HepG2 (cell line): ENCODE results near the gene ATXN7L3. TPM values are rescaled to one million over a fixed set of nuclear protein-coding genes. Genes with fewer than 3 reads are reported as not detected.
A peak's percentile ranks its signal among the peaks of the same experiment; 100 is the strongest.

ENCODE experiments used
- CAMTA2 ChIP-seq: sonication (generic); formaldehyde crosslinking; IDR thresholded peaks from 2 replicates; pipeline ENCODE4 v1.4.0; 2020; ENCODE audit warnings: mild to moderate bottlenecking, missing genetic modification reagents, borderline replicate concordance
- HNRNPK ChIP-seq: fragments of 200-400 bp; formaldehyde crosslinking; IDR thresholded peaks from 2 replicates; pipeline ENCODE4 v1.6.1; 2018; ENCODE audit warnings: low read length, low read depth, moderate library complexity, mild to moderate bottlenecking; ENCODE audit not compliant: poor library complexity, severe bottlenecking
- KDM5B ChIP-seq: sonication (generic); formaldehyde crosslinking; IDR thresholded peaks from 2 replicates; pipeline ENCODE4 v1.4.0; 2020; ENCODE audit warnings: missing genetic modification reagents, mild to moderate bottlenecking, borderline replicate concordance
- KLF12 ChIP-seq: sonication (generic); formaldehyde crosslinking; IDR thresholded peaks from 2 replicates; pipeline ENCODE4 v1.4.0; 2020; ENCODE audit warnings: missing genetic modification reagents, borderline replicate concordance
- NCOR1 ChIP-seq: fragments of 200-600 bp; sonication (generic); IDR thresholded peaks from 2 replicates; pipeline ENCODE4 v1.7.0; 2017; ENCODE audit warnings: antibody characterized with exemption, low read length, borderline replicate concordance
- NFAT5 ChIP-seq: sonication (generic); formaldehyde crosslinking; IDR thresholded peaks from 2 replicates; pipeline ENCODE4 v1.4.0; 2020; ENCODE audit warnings: missing genetic modification reagents
- RCOR2 ChIP-seq: IDR thresholded peaks from 2 replicates; pipeline ENCODE4 v1.6.1; 2016; ENCODE audit warnings: missing biosample characterization, missing genetic modification reagents
- STAG1 ChIP-seq: sonication (generic); formaldehyde crosslinking; IDR thresholded peaks from 2 replicates; pipeline ENCODE4 v1.4.0; 2020; ENCODE audit warnings: missing genetic modification reagents
- ZBTB46 ChIP-seq: sonication (generic); formaldehyde crosslinking; IDR thresholded peaks from 2 replicates; pipeline ENCODE4 v1.4.0; 2020; ENCODE audit warnings: mild to moderate bottlenecking, missing genetic modification reagents, borderline replicate concordance
- ZFP90 ChIP-seq: sonication (generic); formaldehyde crosslinking; IDR thresholded peaks from 2 replicates; pipeline ENCODE4 v1.8.0; 2022; ENCODE audit warnings: missing genetic modification reagents, mild to moderate bottlenecking, inconsistent platforms, borderline replicate concordance
- ZFP91 ChIP-seq: sonication (generic); formaldehyde crosslinking; IDR thresholded peaks from 2 replicates; pipeline ENCODE4 v1.9.0; 2022; ENCODE audit warnings: missing genetic modification reagents, mild to moderate bottlenecking, borderline replicate concordance
- ZNF563 ChIP-seq: sonication (generic); formaldehyde crosslinking; IDR thresholded peaks from 2 replicates; pipeline ENCODE4 v1.8.0; 2022; ENCODE audit warnings: mild to moderate bottlenecking, moderate library complexity, missing genetic modification reagents
- polyA plus RNA-seq, 8 experiments: library from polyadenylated mRNA; depleted of rRNA in 3 of 8; stranded (reverse) in 7 of 8; unstranded in 1 of 8; fragments of >200 nt; fragmentation: Illumina TruSeq in 4 of 8; extraction: Trizol in 4 of 8; gene quantifications; 2 replicates each; pipeline versions ENCODE4 v1.2.1 to v1.2.3, GENCODE V29; 2011 to 2016; ENCODE audit warnings: low read depth in 4 of 8, missing spikeins in 1 of 8, mixed read lengths in 1 of 8; ENCODE audit not compliant: insufficient read depth in 1 of 8
- total RNA-seq, 5 experiments: library from RNA; depleted of rRNA; stranded (reverse); fragments of >200 nt; fragmentation: Illumina TruSeq; extraction: Trizol; gene quantifications; 2 replicates each; pipeline ENCODE4 v1.2.3, GENCODE V29; 2016; ENCODE audit warnings: low read depth in 1 of 5
- TF ChIP-seq, protein P1 (sequence below): sonication (generic); formaldehyde crosslinking; IDR thresholded peaks from 2 replicates; pipeline ENCODE4 v1.8.1; 2023; ENCODE audit warnings: missing genetic modification reagents, inconsistent platforms, borderline replicate concordance
- TF ChIP-seq, protein P2 (sequence below): sonication (generic); formaldehyde crosslinking; IDR thresholded peaks from 2 replicates; pipeline ENCODE4 v1.4.0; 2020; ENCODE audit warnings: missing genetic modification reagents

The ATXN7L3 gene
- total and polyA plus RNA-seq, 2 of the 13 experiments (the other 11 are each of a cell fraction or from before 2014, with no cell fraction given) = 44.5 to 59.1 TPM

GRCh38 chr17:44222112-44222869 lies 22.6 kb upstream of the ATXN7L3 start (continued):
- TF ChIP-seq NFAT5 (CRISPR knock-in tag) = peak; percentile 61; the same call in 1 of the 2 replicates
- TF ChIP-seq ZBTB46 (CRISPR knock-in tag) = no peak
- peak; percentile 35 for TF ChIP-seq HNRNPK
- TF ChIP-seq, protein P1, sequence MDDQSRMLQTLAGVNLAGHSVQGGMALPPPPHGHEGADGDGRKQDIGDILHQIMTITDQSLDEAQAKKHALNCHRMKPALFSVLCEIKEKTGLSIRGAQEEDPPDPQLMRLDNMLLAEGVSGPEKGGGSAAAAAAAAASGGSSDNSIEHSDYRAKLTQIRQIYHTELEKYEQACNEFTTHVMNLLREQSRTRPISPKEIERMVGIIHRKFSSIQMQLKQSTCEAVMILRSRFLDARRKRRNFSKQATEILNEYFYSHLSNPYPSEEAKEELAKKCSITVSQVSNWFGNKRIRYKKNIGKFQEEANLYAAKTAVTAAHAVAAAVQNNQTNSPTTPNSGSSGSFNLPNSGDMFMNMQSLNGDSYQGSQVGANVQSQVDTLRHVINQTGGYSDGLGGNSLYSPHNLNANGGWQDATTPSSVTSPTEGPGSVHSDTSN (CRISPR knock-in tag) = no peak
- peak; percentile 68; the same call in 1 of the 2 replicates for TF ChIP-seq ZFP91 (CRISPR knock-in tag)
- no peak for TF ChIP-seq ZNF563 (CRISPR knock-in tag)
- TF ChIP-seq KDM5B (CRISPR knock-in tag) = peak; percentile 51
- 0 out of 2 replicates have a peak, but pooled peaks have one; percentile 64 for TF ChIP-seq ZFP90 (CRISPR knock-in tag)
- peak; percentile 35 for TF ChIP-seq STAG1 (CRISPR knock-in tag)
- peak; percentile 71; the same call in 1 of the 2 replicates for TF ChIP-seq KLF12
- TF ChIP-seq NCOR1 = no peak
- TF ChIP-seq RCOR2 (CRISPR knock-in tag) = no peak
- TF ChIP-seq, protein P2, sequence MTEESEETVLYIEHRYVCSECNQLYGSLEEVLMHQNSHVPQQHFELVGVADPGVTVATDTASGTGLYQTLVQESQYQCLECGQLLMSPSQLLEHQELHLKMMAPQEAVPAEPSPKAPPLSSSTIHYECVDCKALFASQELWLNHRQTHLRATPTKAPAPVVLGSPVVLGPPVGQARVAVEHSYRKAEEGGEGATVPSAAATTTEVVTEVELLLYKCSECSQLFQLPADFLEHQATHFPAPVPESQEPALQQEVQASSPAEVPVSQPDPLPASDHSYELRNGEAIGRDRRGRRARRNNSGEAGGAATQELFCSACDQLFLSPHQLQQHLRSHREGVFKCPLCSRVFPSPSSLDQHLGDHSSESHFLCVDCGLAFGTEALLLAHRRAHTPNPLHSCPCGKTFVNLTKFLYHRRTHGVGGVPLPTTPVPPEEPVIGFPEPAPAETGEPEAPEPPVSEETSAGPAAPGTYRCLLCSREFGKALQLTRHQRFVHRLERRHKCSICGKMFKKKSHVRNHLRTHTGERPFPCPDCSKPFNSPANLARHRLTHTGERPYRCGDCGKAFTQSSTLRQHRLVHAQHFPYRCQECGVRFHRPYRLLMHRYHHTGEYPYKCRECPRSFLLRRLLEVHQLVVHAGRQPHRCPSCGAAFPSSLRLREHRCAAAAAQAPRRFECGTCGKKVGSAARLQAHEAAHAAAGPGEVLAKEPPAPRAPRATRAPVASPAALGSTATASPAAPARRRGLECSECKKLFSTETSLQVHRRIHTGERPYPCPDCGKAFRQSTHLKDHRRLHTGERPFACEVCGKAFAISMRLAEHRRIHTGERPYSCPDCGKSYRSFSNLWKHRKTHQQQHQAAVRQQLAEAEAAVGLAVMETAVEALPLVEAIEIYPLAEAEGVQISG (CRISPR knock-in tag) = peak; percentile 59
- no peak for TF ChIP-seq CAMTA2 (CRISPR knock-in tag)
